H9 (cell line): ENCODE results near the gene CPT1A. TPM values are rescaled to one million over a fixed set of nuclear protein-coding genes. Genes with fewer than 3 reads are reported as not detected.

ENCODE experiments used
- DNase-seq: peaks from one replicate; pipeline ENCODE4 v3.0.0-alpha.2; 2017
- H2AFZ ChIP-seq: one replicate; pipeline ENCODE4 v1.6.1; 2013; ENCODE audit warnings: mild to moderate bottlenecking, low read length, control low read depth, moderate library complexity
- H2AK5ac ChIP-seq: 2 replicates; pipeline ENCODE4 v1.6.1; 2013; ENCODE audit warnings: low read length, control low read depth, mixed read lengths; ENCODE audit not compliant: insufficient read length
- H2BK120ac ChIP-seq: one replicate; pipeline ENCODE4 v1.6.1; 2013; ENCODE audit warnings: low read depth, mild to moderate bottlenecking, low read length, control low read depth, inconsistent platforms; ENCODE audit not compliant: poor library complexity, severe bottlenecking
- H2BK12ac ChIP-seq: 2 replicates; pipeline ENCODE4 v1.6.1; 2013; ENCODE audit warnings: low read length, control low read depth, mixed read lengths, low read depth; ENCODE audit not compliant: insufficient read length
- H2BK15ac ChIP-seq: 2 replicates; pipeline ENCODE4 v1.6.1; 2013; ENCODE audit warnings: low read depth, low read length, control low read depth
- H2BK20ac ChIP-seq: one replicate; pipeline ENCODE4 v1.6.1; 2013; ENCODE audit warnings: low read depth, mild to moderate bottlenecking, low read length, control low read depth, inconsistent platforms; ENCODE audit not compliant: poor library complexity, severe bottlenecking
- H2BK5ac ChIP-seq: 2 replicates; pipeline ENCODE4 v1.6.1; 2013; ENCODE audit warnings: low read length, control low read depth, mixed read lengths; ENCODE audit not compliant: insufficient read length
- H3K14ac ChIP-seq: 2 replicates; pipeline ENCODE4 v1.6.1; 2013; ENCODE audit warnings: low read length, control low read depth; ENCODE audit not compliant: insufficient read depth
- H3K18ac ChIP-seq: 2 replicates; pipeline ENCODE4 v1.6.1; 2013; ENCODE audit warnings: low read depth, mild to moderate bottlenecking, mixed read lengths, low read length, control low read depth; ENCODE audit not compliant: insufficient read length
- H3K23ac ChIP-seq: 2 replicates; pipeline ENCODE4 v1.6.1; 2013; ENCODE audit warnings: low read length, control low read depth, mixed read lengths, low read depth; ENCODE audit not compliant: insufficient read length
- H3K23me2 ChIP-seq: 2 replicates; pipeline ENCODE4 v1.6.1; 2013; ENCODE audit warnings: low read depth, mild to moderate bottlenecking, mixed read lengths, low read length, control low read depth; ENCODE audit not compliant: insufficient read length, poor library complexity, severe bottlenecking
- H3K27ac ChIP-seq: 2 replicates; pipeline ENCODE4 v1.5.1; 2013; ENCODE audit warnings: low read length, control low read depth, mixed read lengths, low read depth; ENCODE audit not compliant: insufficient read length
- H3K27me3 ChIP-seq: 2 replicates; pipeline ENCODE4 v1.6.1; 2013; ENCODE audit warnings: low read length, control low read depth, inconsistent platforms; ENCODE audit not compliant: insufficient read depth
- H3K4ac ChIP-seq: 2 replicates; pipeline ENCODE4 v1.6.1; 2013; ENCODE audit warnings: low read depth, mild to moderate bottlenecking, control low read depth, inconsistent platforms, low read length, moderate library complexity
- H3K4me1 ChIP-seq: 2 replicates; pipeline ENCODE4 v1.6.1; 2013; ENCODE audit warnings: low read length, control low read depth, inconsistent platforms; ENCODE audit not compliant: insufficient read depth
- H3K4me2 ChIP-seq: 2 replicates; pipeline ENCODE4 v1.6.1; 2013; ENCODE audit warnings: low read length, control low read depth, mixed read lengths; ENCODE audit not compliant: insufficient read length, insufficient read depth
- H3K56ac ChIP-seq: 2 replicates; pipeline ENCODE4 v1.6.1; 2013; ENCODE audit warnings: low read depth, mild to moderate bottlenecking, mixed read lengths, low read length, control low read depth; ENCODE audit not compliant: insufficient read length
- H3K79me1 ChIP-seq: 2 replicates; pipeline ENCODE4 v1.6.1; 2013; ENCODE audit warnings: low read depth, mild to moderate bottlenecking, moderate library complexity, low read length, control low read depth, inconsistent platforms; ENCODE audit not compliant: insufficient read depth, poor library complexity, severe bottlenecking
- H3K79me2 ChIP-seq: 2 replicates; pipeline ENCODE4 v1.6.1; 2013; ENCODE audit warnings: low read length, control low read depth, inconsistent platforms; ENCODE audit not compliant: insufficient read depth
- H3K9ac ChIP-seq: 2 replicates; pipeline ENCODE4 v1.6.1; 2013; ENCODE audit warnings: low read length, control low read depth, mixed read lengths; ENCODE audit not compliant: insufficient read length; ENCODE audit errors: extremely low read depth
- H3K9me3 ChIP-seq: one replicate; pipeline ENCODE4 v1.6.1; 2013; ENCODE audit warnings: low read depth, low read length, inconsistent platforms; ENCODE audit not compliant: control insufficient read depth
- H3T11ph ChIP-seq: one replicate; pipeline ENCODE4 v1.6.1; 2013; ENCODE audit warnings: mild to moderate bottlenecking, low read length, control low read depth, inconsistent platforms
- H4K20me1 ChIP-seq: one replicate; pipeline ENCODE4 v1.6.1; 2013; ENCODE audit not compliant: control insufficient read depth, insufficient read length, insufficient read depth
- H4K5ac ChIP-seq: 2 replicates; pipeline ENCODE4 v1.6.1; 2013; ENCODE audit warnings: low read depth, mild to moderate bottlenecking, mixed read lengths, low read length, control low read depth; ENCODE audit not compliant: insufficient read length
- H4K8ac ChIP-seq: replicated peaks from 2 replicates; pipeline ENCODE4 v1.6.1; 2013; ENCODE audit warnings: low read length, control low read depth, mixed read lengths, low read depth; ENCODE audit not compliant: insufficient read length
- H4K91ac ChIP-seq: 2 replicates; pipeline ENCODE4 v1.6.1; 2013; ENCODE audit warnings: low read depth, mild to moderate bottlenecking, moderate library complexity, mixed read lengths, low read length, control low read depth; ENCODE audit not compliant: insufficient read length
- H3K27ac Mint-ChIP-seq, 3 experiments: 2 replicates in 2 of 3; 3 replicates in 1 of 3; pipeline ENCODE4 v1.8.0; 2020 to 2021; ENCODE audit warnings: mixed read lengths in 3 of 3, mild to moderate bottlenecking in 1 of 3, moderate library complexity in 1 of 3
- H3K27me3 Mint-ChIP-seq: 2 replicates; pipeline ENCODE4 v1.8.0; 2021; ENCODE audit warnings: low read depth, mild to moderate bottlenecking, moderate library complexity, mixed read lengths
- H3K36me3 Mint-ChIP-seq, 3 experiments: 2 replicates in 2 of 3; 3 replicates in 1 of 3; pipeline ENCODE4 v1.8.0; 2020 to 2021; ENCODE audit warnings: low read depth in 3 of 3, mixed read lengths in 3 of 3; ENCODE audit not compliant: insufficient read depth in 1 of 3
- H3K4me1 Mint-ChIP-seq, 2 experiments: 2 replicates each; pipeline ENCODE4 v1.8.0; 2020; ENCODE audit warnings: mixed read lengths in 2 of 2
- H3K4me3 Mint-ChIP-seq, 2 experiments: 2 replicates in 1 of 2; 3 replicates in 1 of 2; pipeline ENCODE4 v1.8.0; 2020 to 2021; ENCODE audit warnings: mild to moderate bottlenecking in 2 of 2, mixed read lengths in 2 of 2, moderate library complexity in 1 of 2
- H3K9me3 Mint-ChIP-seq, 2 experiments: 2 replicates in 1 of 2; 3 replicates in 1 of 2; pipeline ENCODE4 v1.8.0; 2020; ENCODE audit warnings: mild to moderate bottlenecking in 2 of 2, mixed read lengths in 2 of 2, moderate library complexity in 1 of 2
- CTCF ChIP-seq: fragments of 200-600 bp; sonication (generic); conservative IDR thresholded peaks from 3 replicates; pipeline ENCODE4 v1.8.0; 2021; ENCODE audit warnings: antibody characterized with exemption, mild to moderate bottlenecking
- WGBS: extraction: QIAGEN DNeasy Blood & Tissue Kit; methylation state at CpG from one replicate; pipeline ENCODE4 v1.1.7; 2013; ENCODE audit warnings: missing lambda C conversion rate, low lambda C conversion rate, mixed read lengths; ENCODE audit not compliant: insufficient read length; ENCODE audit errors: extremely low coverage; 5-methylcytosine and 5-hydroxymethylcytosine counted together
- total RNA-seq: library from RNA; stranded (reverse); gene quantifications from 2 replicates; pipeline ENCODE4 v1.2.1, GENCODE V29; 2021

The CPT1A gene
- total RNA-seq, 1 experiment from 2014 or later: 7.5 TPM

DNA sequence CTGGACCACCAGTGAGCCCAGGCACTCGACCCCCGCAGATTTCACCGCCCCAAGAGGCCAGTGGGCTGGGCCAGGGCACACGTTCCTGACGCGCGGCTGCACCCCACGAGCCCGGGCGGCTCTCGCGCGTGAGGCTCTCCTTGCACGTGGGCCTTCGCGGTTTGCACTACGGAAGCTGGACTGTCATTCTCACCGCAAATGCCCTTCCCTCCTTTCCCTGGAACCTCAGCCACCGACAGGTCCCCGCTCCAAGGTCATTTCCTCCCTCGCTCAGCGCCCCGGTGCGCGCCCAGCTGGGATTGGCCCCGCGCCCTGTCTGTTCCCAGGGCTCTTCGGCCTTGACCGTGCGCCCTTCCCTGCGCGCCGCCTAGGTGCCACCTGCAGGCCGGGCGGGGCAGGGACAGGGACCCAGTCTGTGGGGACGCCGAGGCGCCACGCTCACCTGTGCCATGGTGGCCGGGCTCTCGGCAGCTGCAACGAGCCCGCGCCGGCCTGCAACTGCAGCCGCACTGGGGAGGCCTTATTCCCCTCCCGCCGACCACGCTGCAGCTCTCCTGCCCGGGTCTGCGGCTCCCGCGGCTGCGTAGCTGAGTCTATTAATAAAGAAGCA, 2.1 kb upstream of the CPT1A start:
- Histone ChIP-seq H2BK12ac (no peak overlapping the region), H3K79me1 (no peaks in the 10 kb centered on the region), H3K23ac (no peak overlapping the region), H2BK5ac (no peak overlapping the region), H3K18ac (no peak overlapping the region), H3K23me2 (peaks cover 13% of the 10 kb centered on the region), H2BK20ac (no peak overlapping the region), H3K4ac (no peak overlapping the region), H3K14ac (no peak overlapping the region; the same call in 1 of the 2 replicates), H2BK15ac (no peak overlapping the region), H3K56ac (no peak overlapping the region), H3K4me2 (peak overlapping the region; percentile 44), H4K8ac (no peak overlapping the region), H4K20me1 (peaks cover 4% of the 10 kb centered on the region), H3K9ac (no peak overlapping the region), H4K91ac (no peak overlapping the region), H2BK120ac (no peak overlapping the region), H2AFZ (no peak overlapping the region), H3K9me3 (no peaks in the 10 kb centered on the region), H3K27ac (no peak overlapping the region), H2AK5ac (no peak overlapping the region), H3K4me1 (no peaks in the 10 kb centered on the region), H3T11ph (no peak overlapping the region), H4K5ac (no peak overlapping the region), H3K27me3 (peaks cover 26% of the 10 kb centered on the region), H3K79me2 (no peaks in the 10 kb centered on the region)
- no CpG with 5 or more reads among the region's 54 CpGs for WGBS
- peak; percentile 93 for DNase-seq
- Mint-ChIP-seq H3K27me3 (peaks cover 79% of the 10 kb centered on the region), H3K27ac (no peak overlapping the region), H3K4me3 (peak overlapping the region; percentile 61 to 73), H3K4me1 (peaks cover 20 to 27% of the 10 kb centered on the region in 2 experiments), H3K36me3 (no peaks in the 10 kb centered on the region), H3K9me3 (peaks cover 0 to 6% of the 10 kb centered on the region in 2 experiments; a peak in 3 of 5 replicates)
- TF ChIP-seq CTCF: peak; percentile 72
